NCI-H187 treated with DMSO at 0.1 percent for 48 hours (cell line): Measurements from ENCODE around the gene EN2.

ENCODE experiments used
- DNase-seq: peaks from one replicate; lab custom pipeline; 2025; lab: John Stamatoyannopoulos, UW

The EN2 gene

DNA sequence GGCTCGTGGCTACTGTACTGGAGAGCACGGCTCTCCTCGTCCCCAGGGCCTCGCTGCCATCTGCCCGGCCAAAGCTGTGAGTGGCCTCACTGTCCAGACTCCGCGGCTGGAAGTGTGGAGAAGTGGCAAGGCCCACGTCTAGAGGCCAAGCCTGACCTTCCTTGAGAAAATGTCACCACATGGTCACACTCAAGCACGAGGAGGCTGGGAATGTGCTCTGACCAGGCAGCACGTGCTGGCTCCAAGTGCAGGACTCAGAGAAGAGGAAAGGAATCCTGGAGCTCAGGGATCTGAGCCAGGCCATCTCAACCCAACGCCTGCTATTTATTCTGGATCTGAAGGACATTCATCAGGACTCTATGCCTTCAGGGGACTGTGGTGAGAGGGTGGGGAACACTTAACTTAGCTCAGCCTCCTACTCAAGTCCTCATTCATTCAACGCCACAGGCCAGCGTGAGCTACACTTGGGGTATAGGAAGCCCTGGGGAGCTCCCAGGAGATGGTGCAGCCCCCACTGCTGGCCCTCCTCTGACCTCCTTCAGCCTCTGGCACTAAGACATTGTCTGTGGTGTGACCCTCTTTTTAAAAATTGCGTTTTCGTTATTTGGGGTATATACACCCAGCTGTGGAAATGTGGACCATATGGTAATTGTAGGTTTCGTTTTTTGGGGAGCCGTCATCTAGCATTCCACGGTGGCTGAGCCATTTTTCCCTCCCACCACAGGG lies 29.0 kb downstream of the EN2 start:
- no peak for DNase-seq

GRCh38 chr7:155487509-155488482 lies 29.9 kb downstream of the EN2 start:
- DNase-seq: no peak

DNA sequence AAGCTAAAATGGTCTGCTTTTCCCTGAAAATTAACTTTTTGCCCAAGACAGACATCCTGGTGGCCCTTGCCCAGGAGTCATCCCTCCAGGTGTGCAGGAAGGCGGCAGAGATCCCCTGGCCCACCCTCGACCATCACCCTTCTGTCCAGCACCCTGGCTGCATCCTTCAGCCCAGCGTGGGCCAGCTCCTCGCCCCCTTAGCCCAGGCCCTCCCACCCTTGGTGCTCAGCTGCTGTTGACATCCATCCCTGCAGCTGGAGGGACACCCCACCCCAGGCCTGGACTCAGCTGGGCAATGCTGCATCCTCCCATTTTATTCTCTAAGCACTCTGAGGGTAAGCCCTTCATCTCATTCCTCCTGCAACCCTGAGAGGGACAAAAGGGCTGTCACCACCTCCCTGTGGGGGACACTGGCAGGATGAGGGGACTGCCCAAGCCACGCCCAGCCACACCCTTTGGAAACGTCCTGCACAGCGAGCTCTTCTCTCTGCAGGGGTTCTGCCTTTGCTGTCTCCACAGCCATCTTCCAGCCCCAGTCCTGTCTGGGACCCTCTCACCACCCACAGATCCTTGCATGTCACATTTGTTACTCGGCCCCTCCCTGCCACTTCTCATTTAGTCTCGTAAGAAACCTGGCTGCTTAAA lies 30.7 kb downstream of the EN2 start:
- no peak for DNase-seq

DNA sequence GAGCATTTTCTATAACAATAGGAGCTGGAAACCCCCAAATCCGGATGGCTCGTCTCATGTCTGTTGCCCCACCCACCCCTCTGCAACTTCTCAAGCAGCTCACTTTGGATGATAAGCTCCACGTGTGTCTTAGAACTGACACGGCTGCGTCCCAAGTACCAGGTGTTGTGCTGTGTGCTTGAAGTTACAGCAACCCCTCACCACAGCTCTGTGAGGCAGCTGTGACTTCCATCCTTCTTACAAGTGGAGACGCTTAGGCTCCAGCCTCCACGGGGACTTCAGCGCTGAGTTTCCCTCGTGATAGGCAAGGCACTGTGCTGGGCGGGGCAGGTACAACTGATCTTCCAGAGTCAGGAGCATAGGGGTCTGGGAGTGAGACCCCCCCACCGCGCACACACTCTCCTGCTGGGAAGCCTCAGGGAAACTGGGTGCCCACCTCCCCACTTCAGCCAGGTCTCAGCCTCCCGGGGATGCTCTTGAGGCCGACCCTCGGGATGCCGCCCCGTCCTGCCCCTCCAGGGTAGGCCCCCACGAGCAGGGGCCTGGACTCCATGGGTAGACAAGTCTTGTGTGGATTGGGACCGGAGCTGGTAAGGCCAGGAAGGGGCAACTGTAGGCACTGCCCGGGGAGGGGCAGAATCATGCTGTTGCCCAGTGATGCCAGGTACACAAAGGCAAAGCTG lies 31.4 kb downstream of the EN2 start:
- DNase-seq: no peak

GRCh38 chr7:155489862-155490696 lies 32.1 kb downstream of the EN2 start:
- no peak for DNase-seq

DNA sequence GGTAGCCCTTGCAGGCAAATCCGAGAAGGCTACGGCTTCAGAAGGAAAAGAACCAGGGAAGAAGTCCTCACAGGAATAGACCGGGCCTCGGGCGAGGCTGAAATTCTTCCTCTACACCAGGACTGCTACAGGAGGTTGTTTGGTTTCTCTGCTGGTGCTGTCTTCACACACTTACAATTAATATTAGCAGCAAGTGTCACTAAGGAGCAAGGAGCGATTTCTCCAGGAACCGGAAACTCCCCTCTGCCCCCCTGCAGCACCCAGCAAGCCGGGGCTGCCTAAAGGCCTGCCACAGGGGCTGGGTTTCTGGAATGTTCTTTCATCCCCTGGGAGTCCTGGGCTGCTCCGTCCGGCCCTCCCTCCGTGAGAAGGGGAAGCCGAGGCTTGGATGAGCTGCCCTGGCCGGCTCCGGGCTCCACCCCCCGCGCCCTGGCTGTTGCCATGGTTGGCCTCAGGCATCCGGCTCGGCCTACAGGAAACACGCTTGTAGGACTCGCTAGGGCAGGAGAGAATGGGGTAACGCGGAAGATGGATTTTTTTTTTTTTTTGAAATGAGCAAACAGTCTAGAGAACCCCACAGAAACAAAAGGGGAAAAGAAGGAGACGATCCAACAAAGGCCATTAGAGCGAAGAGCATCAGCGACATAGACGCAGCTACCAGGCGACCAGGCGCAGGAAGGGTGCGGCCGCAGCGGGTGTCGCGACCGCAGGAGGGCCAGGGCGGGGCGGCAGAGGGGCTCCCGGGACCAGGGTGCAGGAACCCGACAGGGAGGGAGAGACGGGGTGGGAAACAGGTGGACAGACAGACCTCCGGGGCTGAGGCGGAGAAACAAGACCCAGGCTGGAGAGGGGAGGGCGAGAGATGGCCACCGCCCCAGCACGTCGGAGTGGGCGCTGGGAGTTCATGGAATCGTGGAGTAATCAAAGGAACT lies 33.0 kb downstream of the EN2 start:
- DNase-seq: no peak

- no peak for DNase-seq
These were observed 33.9 kb downstream of the EN2 start for GRCh38 chr7:155491812-155492211.

GRCh38 chr7:155493744-155494538 lies 36.0 kb downstream of the EN2 start:
- no peak for DNase-seq

DNA sequence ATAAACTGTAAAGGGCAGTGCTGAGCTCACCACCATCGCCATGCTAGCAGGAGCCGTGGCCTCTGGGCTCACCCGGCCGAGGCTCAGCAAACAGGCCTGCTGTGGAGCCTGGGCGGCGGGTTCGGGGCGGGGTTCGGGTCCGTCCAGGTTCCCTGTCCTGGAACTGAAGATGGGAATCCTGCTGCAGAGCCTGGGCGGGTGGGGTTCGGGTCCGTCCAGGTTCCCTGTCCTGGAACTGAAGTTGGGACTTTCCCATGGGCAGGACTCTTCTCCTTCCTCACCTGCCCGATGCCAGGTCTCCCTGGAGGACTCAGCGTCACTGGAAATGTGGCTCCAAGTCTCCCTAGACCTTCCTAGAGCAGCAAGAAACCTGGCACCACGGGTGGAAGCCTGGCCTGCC lies 36.6 kb downstream of the EN2 start:
- no peak for DNase-seq

DNA sequence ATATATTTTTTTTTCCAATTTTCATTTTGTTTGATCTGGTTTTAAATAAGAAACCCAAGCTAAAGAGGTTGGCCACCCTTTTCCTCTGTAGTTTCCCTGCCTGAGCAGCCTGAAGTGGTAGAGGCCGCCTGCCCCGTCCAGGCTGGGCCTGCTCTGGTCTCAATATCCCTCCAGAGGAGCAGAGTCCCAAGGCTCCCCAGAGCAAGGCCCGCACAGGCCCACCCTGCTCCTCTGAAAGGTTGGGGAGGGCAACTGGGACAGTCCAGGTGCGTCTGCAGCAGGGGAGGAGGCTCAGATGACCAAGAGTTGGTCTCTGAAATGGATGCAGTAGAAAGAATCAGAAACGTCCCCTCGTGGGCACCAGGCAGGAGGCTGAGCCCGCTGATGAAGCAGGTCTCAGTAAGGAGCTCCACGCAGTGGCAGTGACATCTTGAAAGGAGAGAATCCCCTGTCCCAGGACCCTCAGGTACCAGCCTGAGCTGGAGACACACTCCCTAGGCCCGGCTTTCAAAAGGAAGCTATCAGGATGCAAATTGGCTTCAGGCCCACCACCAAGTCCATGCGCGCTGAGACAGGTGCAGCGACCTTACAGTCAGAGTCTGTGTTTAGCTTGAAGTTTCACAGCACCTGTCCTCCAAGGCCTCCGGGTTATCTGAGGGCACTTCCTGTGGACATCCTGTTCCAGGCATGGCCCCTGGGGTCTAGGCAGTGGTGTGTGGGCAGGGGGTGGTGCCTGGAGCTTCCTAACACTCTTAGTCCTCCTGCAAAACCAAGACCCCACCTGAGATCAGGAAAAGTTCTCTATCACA lies 37.7 kb downstream of the EN2 start:
- no peak for DNase-seq

- DNase-seq: no peak
These were observed 38.5 kb downstream of the EN2 start for GRCh38 chr7:155496267-155497005.

GRCh38 chr7:155497149-155497901 lies 39.4 kb downstream of the EN2 start:
- DNase-seq: no peak

DNA sequence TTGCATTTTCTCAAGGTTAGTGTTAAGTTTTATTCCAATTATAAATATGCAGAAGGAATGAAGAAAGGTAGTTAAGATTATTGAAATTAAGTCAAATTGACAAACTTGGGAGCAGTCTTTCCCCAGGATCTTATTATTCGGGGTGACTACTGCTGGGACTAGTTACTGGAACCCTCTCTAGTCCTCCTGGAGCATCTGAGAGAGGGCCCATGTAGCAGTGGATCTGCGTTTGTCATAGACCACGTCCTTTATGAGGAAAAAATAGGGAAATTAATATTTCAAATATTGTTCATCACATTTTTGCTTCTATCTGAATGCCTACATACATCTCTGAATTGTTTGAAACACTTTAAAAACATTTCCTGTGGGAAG lies 47.5 kb downstream of the EN2 start:
- DNase-seq: no peak

DNA sequence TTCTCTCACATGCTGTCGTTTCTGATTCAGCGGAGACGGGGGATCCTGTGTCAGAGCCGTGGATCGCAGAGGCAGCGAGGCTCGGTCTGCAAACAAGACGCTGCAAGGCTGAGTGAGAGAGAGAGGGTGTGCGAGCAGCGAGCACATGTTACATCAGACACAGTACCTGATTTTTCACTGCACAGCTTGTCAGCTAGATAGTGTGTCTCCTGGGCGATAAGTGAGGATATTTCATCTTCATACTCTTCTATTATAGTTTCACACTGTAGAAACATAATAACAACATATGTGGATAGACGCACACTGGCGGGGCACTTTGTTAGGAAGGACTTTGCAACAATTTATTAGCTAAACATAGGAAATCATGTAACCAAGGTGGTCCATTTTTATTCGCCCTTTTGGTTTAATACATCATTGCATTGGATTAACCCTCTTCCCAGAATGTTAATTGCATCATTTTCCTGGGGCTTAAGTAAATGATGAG lies 49.0 kb downstream of the EN2 start:
- DNase-seq: no peak

GRCh38 chr7:155507576-155507975 lies 49.6 kb downstream of the EN2 start:
- no peak for DNase-seq
